PC-3 (cell line): ENCODE results near the gene CPVL. TPM values are rescaled to one million over a fixed set of nuclear protein-coding genes. Genes with fewer than 3 reads are reported as not detected.

Experiments used
- ATAC-seq: fragments of 200-7000 bp; cut with Tn5 transposase; 2 replicates; pipeline ENCODE4 v1.9.1; 2020; ENCODE audit warnings: mild to moderate bottlenecking, moderate library complexity
- BruUV-seq: library from RNA; stranded (reverse); fragments of 400-500 nt; replicated peaks from 2 replicates; lab custom pipeline; 2021; lab: Mats Ljungman, UMichigan
- CTCF ChIA-PET: fragments of 300-600 bp; sonication (Branson Sonifier 250); formaldehyde crosslinking; loops from one replicate; lab custom pipeline; 2022; ENCODE audit warnings: antibody characterized with exemption; lab: Charles Lee
- POLR2A ChIA-PET: fragments of 300-600 bp; sonication (Branson Sonifier 250); formaldehyde crosslinking; loops from one replicate; lab custom pipeline; 2022; ENCODE audit warnings: antibody characterized with exemption; ENCODE audit not compliant: unreplicated experiment; lab: Charles Lee
- DNase-seq: peaks from one replicate; pipeline ENCODE4 v3.0.0-alpha.2; 2015
- H2AFZ ChIP-seq: fragments of 300-600 bp; sonication (generic); 2 replicates; pipeline ENCODE4 v1.6.0; 2016; ENCODE audit warnings: antibody characterized with exemption, low read length
- H3F3A ChIP-seq: fragments of 300-600 bp; sonication (generic); one replicate; pipeline ENCODE4 v1.6.0; 2017; ENCODE audit warnings: antibody characterized with exemption, low read length, control low read depth, mild to moderate bottlenecking; ENCODE audit not compliant: unreplicated experiment
- H3K27ac ChIP-seq: fragments of 300-600 bp; sonication (generic); 2 replicates; pipeline ENCODE4 v1.5.1; 2016; ENCODE audit warnings: mild to moderate bottlenecking, low read length
- H3K27me3 ChIP-seq: fragments of 300-600 bp; sonication (generic); 2 replicates; pipeline ENCODE4 v1.6.1; 2016; ENCODE audit warnings: low read length, mixed read lengths
- H3K36me3 ChIP-seq: fragments of 300-600 bp; sonication (generic); 2 replicates; pipeline ENCODE4 v1.6.1; 2016; ENCODE audit warnings: low read depth, mixed run types, low read length, mixed read lengths
- H3K4me1 ChIP-seq: fragments of 300-600 bp; sonication (generic); 2 replicates; pipeline ENCODE4 v1.5.1; 2016; ENCODE audit warnings: low read length; ENCODE audit not compliant: insufficient read depth
- H3K4me2 ChIP-seq: fragments of 300-600 bp; sonication (generic); 2 replicates; pipeline ENCODE4 v1.6.0; 2016; ENCODE audit warnings: low read length
- H3K4me3 ChIP-seq: fragments of 300-600 bp; sonication (generic); 2 replicates; pipeline ENCODE4 v1.5.1; 2016; ENCODE audit warnings: mild to moderate bottlenecking, low read length, mixed read lengths
- H3K79me2 ChIP-seq: fragments of 300-600 bp; sonication (generic); 2 replicates; pipeline ENCODE4 v1.6.1; 2017; ENCODE audit warnings: low read length, mixed read lengths
- H3K9ac ChIP-seq: fragments of 300-600 bp; sonication (generic); 2 replicates; pipeline ENCODE4 v1.6.0; 2016; ENCODE audit warnings: mild to moderate bottlenecking, low read length
- H3K9me2 ChIP-seq: fragments of 300-600 bp; sonication (generic); replicated peaks from 2 replicates; pipeline ENCODE4 v1.6.1; 2016; ENCODE audit warnings: mixed run types, low read length, mixed read lengths
- H3K9me3 ChIP-seq: fragments of 300-600 bp; sonication (generic); 2 replicates; pipeline ENCODE4 v1.6.1; 2016; ENCODE audit warnings: low read length, mixed read lengths
- H4K20me1 ChIP-seq: fragments of 300-600 bp; sonication (generic); 2 replicates; pipeline ENCODE4 v1.6.1; 2016; ENCODE audit warnings: low read length, mixed read lengths
- CTCF ChIP-seq: fragments of 300-600 bp; sonication (generic); conservative IDR thresholded peaks from 2 replicates; pipeline ENCODE4 v1.5.1; 2017; ENCODE audit warnings: antibody characterized with exemption, low read depth, mild to moderate bottlenecking, low read length
- EZH2 ChIP-seq: fragments of 300-600 bp; sonication (generic); IDR thresholded peaks from one replicate; pipeline ENCODE4 v1.6.1; 2017; ENCODE audit warnings: antibody characterized with exemption, mild to moderate bottlenecking, low read length; ENCODE audit not compliant: unreplicated experiment
- EZH2phosphoT487 ChIP-seq: fragments of 300-600 bp; sonication (generic); IDR thresholded peaks from 2 replicates; pipeline ENCODE4 v1.6.1; 2018; ENCODE audit warnings: mild to moderate bottlenecking, antibody characterized with exemption, low read length, borderline replicate concordance
- intact Hi-C: fragments of 100-400 bp; cut with micrococcal nuclease; formaldehyde crosslinking; loops from 2 replicates; pipeline ENCODE4 v1.9.0; 2023
- total RNA-seq: library from RNA; depleted of rRNA; stranded (reverse); fragments of >200 nt; gene quantifications from 2 replicates; pipeline ENCODE4 v1.2.3, GENCODE V29; 2014

The CPVL gene
- total RNA-seq, 1 experiment from 2014 or later = 14.7 TPM

- H3F3A ChIP-seq = no peaks in the 10 kb centered on the region
- no TSS peak for BruUV-seq
- H3K9ac ChIP-seq = no peak overlapping the region
- ChIA-PET POLR2A (no interaction called here), CTCF (no interaction called here)
- no peak overlapping the region for H3K4me3 ChIP-seq
- ATAC-seq (peak; percentile 62), DNase-seq (peak; percentile 23)
- no peaks in the 10 kb centered on the region for H4K20me1 ChIP-seq
- no peak overlapping the region for H2AFZ ChIP-seq
- H3K27ac ChIP-seq = no peak overlapping the region
- no peaks in the 10 kb centered on the region for H3K36me3 ChIP-seq
- H3K4me1 ChIP-seq = 0 out of 2 replicates have a peak, but pooled peaks cover 4% of the 10 kb centered on the region
- H3K9me3 ChIP-seq = no peaks in the 10 kb centered on the region
- no peaks in the 10 kb centered on the region for H3K79me2 ChIP-seq
- no peaks in the 10 kb centered on the region for H3K9me2 ChIP-seq
- no peaks in the 10 kb centered on the region for H3K27me3 ChIP-seq
- intact Hi-C loops = no loop called here
- TF ChIP-seq EZH2 = no peak
- no peak for TF ChIP-seq EZH2phosphoT487
- no peak for TF ChIP-seq CTCF
- no peak overlapping the region for H3K4me2 ChIP-seq
Observed at GRCh38 chr7:29126804-29127203, 19.5 kb downstream of the CPVL start.

DNA sequence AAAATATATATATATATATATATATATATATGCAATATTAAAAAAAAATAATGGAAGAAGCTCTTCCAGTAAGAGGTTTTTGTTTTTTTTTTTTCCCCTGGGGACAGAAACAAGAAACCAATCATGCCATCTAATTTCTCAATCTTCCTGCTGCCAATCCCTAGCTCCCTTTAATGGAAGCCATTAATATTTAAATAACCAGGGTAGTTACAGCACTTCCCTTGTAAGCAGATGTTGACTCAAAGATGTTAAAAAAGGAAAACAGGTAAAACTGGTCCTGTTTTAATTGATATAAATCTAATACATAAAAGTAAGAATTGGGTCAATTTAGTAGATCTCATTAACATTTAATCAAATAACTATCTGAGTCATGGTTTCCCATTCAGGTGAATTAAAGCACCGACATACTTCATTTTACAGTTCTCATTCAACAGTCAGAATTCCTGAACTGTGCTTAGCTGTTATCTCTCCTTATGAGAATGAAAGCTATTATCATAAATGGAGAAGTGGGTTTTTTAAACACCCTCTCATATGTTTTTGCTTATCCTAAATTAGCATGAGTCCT is 22.6 kb downstream of the CPVL start:
- Histone ChIP-seq H3K4me2 (no peak overlapping the region), H3K4me1 (peaks cover 13% of the 10 kb centered on the region; the same call in 1 of the 2 replicates), H3F3A (no peaks in the 10 kb centered on the region), H3K4me3 (no peak overlapping the region), H3K27ac (no peak overlapping the region), H3K79me2 (no peaks in the 10 kb centered on the region), H3K36me3 (no peaks in the 10 kb centered on the region), H3K9me2 (no peaks in the 10 kb centered on the region), H4K20me1 (no peaks in the 10 kb centered on the region), H2AFZ (no peak overlapping the region), H3K9ac (no peak overlapping the region), H3K9me3 (no peaks in the 10 kb centered on the region), H3K27me3 (no peaks in the 10 kb centered on the region)
- ATAC-seq (no peak), DNase-seq (peak; percentile 15)
- ChIA-PET POLR2A (interaction anchor here (0.6 kb wide), 1 partner anchor 334 kb away, joined by 7 read pairs; no protein-coding TSS in a partner anchor), CTCF (interaction anchor here (0.6 kb wide), 1 partner anchor 17 kb away, joined by 6 read pairs; no protein-coding TSS in a partner anchor)
- intact Hi-C loops = no loop called here
- BruUV-seq = no TSS peak
- TF ChIP-seq EZH2 (no peak), CTCF (no peak), EZH2phosphoT487 (no peak)

- H3K27ac ChIP-seq = no peak overlapping the region
Observed at GRCh38 chr7:29122759-29123158, 23.6 kb downstream of the CPVL start.

More at GRCh38 chr7:29122759-29123158, 23.6 kb downstream of the CPVL start:
- ATAC-seq (no peak), DNase-seq (no peak)
- peaks cover 13% of the 10 kb centered on the region; the same call in 1 of the 2 replicates for H3K4me1 ChIP-seq
- H3K4me2 ChIP-seq = no peak overlapping the region
- H3K36me3 ChIP-seq = no peaks in the 10 kb centered on the region
- H3K79me2 ChIP-seq = no peaks in the 10 kb centered on the region
- H3K4me3 ChIP-seq = no peak overlapping the region
- no peak overlapping the region for H3K9ac ChIP-seq
- no peak overlapping the region for H2AFZ ChIP-seq
- no peaks in the 10 kb centered on the region for H3K9me2 ChIP-seq
- H3K9me3 ChIP-seq = no peaks in the 10 kb centered on the region
- H4K20me1 ChIP-seq = no peaks in the 10 kb centered on the region
- no peak for TF ChIP-seq EZH2phosphoT487
- TF ChIP-seq EZH2 = no peak
- no peak for TF ChIP-seq CTCF
- no TSS peak for BruUV-seq
- no peaks in the 10 kb centered on the region for H3F3A ChIP-seq
- ChIA-PET CTCF (no interaction called here), POLR2A (no interaction called here)
- no peaks in the 10 kb centered on the region for H3K27me3 ChIP-seq
- intact Hi-C loops = no loop called here
